NCI-H345 treated with DMSO at 0.1 percent for 48 hours (cell line): Measurements from ENCODE around the gene DAB2IP.
"Not testable (repeated sequence)": the region's sequence is repeated elsewhere in the genome, so short reads cannot be mapped to it uniquely, and the experiment has no call there.

Experiments used
- DNase-seq: peaks from one replicate; lab custom pipeline; 2025; ENCODE audit not compliant: unreplicated experiment; lab: John Stamatoyannopoulos, UW

Gene DAB2IP

DNA sequence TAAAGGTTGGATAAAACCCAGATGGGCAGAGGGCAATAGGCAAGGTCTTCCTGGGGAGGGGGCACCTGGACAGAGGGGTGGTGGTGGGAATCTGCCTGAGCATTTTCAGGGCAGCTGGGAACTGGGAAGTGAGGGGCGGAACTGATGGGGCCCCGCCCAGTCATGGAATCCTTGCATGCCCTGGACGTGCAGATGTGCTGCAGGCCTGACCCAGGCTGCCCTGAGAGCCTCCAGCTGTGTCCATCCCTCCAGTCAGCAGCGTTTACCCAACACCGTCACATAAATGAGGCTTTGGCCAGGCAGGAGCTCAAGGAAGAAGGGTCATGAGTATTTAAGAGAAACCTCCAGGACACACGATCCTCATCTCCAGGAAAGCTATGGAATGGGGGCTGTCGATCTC, 70.3 kb downstream of the DAB2IP start:
- no peak for DNase-seq

- DNase-seq, result no peak
Observed at GRCh38 chr9:121725008-121725775, 73.8 kb downstream of the DAB2IP start.

- no peak for DNase-seq
Observed at GRCh38 chr9:121727295-121728020, 76.0 kb downstream of the DAB2IP start.

GRCh38 chr9:121728916-121729315, 77.5 kb downstream of the DAB2IP start:
- no peak for DNase-seq

GRCh38 chr9:121729769-121730562, 78.5 kb downstream of the DAB2IP start:
- DNase-seq, result no peak

DNA sequence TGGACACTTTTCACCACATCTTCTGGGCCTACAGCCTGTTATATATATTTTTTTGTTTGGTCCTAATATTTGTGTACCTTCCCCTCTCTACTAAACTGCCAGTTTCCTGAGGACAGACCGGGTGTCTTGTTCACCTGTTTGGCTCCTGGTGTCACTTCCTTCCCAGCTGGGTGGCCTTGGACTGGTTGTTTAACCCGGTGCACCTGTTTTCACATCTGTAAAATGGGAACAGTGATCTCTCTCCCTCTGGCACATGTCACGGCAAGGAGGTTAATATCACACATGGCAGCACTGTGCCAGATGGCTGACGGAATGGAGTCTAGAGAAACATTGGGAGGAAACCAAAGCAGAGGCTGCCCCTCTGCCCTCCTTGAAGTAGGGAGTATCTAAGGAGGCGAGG, 79.7 kb downstream of the DAB2IP start:
- no peak for DNase-seq

GRCh38 chr9:121731919-121732318, 80.5 kb downstream of the DAB2IP start:
- no peak for DNase-seq

DNA sequence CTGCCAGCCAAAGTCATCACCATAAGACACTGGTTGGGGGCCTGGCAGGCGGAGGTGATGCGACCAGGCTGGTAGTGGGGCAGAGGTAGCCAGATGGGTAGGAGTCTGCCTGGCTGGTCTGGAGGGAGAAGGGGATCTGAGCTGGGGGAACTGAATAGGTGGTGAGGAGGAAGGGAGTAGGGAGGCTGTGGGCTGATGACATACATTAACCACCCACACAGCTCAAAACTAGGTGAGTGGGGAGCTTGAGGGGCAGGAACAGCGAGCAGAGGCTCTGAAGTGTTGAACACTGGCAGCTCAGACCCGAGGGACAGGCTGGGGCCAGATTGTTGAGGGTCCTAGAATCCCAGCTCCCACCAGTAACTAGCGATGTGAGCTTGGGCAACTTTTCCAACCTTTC, 81.0 kb downstream of the DAB2IP start:
- no peak for DNase-seq

- no peak for DNase-seq
Observed at GRCh38 chr9:121732886-121733285, 81.5 kb downstream of the DAB2IP start.

- no peak for DNase-seq
Observed at GRCh38 chr9:121734465-121734864, 83.0 kb downstream of the DAB2IP start.

DNA sequence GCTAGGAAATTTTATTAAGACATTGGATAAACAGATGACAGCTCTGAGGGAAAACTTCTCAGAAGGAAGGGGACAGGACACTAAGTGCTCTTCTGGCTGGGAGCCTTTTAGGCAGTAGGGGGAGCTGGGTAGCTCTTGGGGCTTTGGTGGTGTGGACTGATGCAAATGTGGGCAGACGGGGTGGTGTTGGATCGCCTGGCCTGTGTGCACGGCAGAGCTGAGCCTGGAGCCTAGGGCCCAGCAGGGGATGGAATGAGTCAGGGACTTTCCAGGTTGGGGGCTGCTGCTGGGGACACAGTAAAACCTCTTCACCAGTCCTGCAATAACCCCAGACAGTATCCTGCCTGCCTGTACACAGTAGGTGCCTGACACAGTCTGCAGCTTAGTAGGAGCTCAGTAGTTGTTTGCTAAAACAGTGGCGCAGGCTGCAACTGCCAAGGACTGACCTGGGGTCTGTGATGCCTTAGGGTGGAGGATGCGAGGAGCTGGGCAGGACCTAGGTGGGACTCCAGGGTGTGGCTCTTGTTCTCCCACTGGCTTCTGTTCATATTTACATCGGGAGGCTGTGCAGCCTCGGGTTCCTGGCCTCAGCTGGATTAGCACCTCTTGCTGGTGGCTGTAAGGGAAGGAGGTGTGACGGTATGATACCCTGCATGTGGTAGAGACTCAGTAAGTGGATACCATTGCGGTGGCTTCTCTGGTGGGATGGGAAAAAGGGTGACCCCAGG, 83.8 kb downstream of the DAB2IP start:
- DNase-seq, result no peak

DNA sequence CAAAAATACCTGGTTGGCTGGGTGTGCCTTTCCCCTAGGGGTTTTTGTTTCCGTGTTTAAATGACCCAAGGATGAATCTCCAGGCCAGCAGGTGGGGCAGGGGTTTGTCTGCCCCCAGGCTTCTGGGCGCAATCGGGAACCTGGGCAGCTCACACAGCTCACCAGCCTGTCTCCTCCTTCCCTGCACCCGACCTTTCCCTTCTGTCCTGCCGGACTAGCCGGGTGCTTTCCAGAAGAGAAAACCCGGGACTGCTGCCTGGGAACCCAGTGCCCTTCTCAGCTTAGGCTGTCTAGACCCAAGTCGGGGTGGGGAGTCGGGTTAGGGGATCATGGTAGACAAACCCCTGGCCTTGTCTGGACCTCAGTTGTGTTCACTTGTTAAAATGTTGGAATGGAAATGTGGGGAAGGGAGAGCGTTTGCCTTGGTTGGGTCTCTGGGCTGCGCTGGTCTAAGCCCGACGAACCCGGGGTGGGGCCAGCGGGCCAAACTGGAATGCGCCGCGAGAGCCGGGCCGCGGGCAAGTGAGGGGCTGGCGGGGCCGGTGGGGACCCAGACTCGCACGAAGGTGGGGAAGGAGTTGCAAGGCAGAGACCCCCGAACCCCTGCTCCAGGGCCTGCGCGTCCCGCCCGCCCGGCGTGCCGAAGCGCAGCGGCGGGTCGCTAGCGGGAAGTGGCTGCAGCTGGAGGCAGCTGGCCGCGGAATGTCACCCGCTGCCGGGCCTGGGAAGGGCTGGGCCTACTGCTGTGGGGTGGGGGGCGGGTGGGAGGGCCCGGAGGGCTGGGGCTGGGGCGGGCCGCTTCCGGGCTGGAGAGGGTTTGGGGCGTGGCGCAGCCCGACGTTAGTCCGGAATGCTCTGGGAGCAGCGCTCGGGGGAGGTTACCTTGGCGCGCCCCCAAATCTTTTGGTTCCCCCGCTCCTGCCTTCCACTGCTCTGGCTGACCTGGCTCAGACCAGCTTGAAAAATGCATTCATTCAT, 84.6 kb downstream of the DAB2IP start:
- DNase-seq, result no peak

- no peak for DNase-seq
Observed at GRCh38 chr9:121736934-121737462, 85.6 kb downstream of the DAB2IP start.

GRCh38 chr9:121737481-121737931, 86.1 kb downstream of the DAB2IP start:
- no peak for DNase-seq

GRCh38 chr9:121738411-121738810, 87.0 kb downstream of the DAB2IP start:
- no peak for DNase-seq

- DNase-seq, result no peak
Observed at GRCh38 chr9:121738968-121739367, 87.5 kb downstream of the DAB2IP start.

DNA sequence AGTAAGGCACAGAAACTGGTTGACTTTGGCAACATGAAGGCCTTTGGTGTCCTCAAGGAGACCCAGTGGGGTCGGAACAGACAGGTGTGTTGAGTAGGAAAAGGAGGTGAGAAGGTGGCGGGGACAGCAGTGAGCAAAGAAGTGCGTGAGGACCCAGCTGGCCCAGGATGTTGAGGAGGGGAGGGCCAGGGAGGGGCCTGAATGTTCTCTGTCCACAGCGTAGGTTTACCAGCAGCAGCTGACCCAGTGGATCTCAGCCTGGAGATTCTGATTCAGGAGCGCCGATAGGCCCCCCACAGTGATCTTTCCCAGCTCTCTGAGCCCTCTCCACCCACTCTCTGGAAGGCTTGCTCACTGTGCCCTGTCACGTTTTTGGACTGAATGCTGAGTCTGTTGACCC, 88.5 kb downstream of the DAB2IP start:
- no peak for DNase-seq

DNA sequence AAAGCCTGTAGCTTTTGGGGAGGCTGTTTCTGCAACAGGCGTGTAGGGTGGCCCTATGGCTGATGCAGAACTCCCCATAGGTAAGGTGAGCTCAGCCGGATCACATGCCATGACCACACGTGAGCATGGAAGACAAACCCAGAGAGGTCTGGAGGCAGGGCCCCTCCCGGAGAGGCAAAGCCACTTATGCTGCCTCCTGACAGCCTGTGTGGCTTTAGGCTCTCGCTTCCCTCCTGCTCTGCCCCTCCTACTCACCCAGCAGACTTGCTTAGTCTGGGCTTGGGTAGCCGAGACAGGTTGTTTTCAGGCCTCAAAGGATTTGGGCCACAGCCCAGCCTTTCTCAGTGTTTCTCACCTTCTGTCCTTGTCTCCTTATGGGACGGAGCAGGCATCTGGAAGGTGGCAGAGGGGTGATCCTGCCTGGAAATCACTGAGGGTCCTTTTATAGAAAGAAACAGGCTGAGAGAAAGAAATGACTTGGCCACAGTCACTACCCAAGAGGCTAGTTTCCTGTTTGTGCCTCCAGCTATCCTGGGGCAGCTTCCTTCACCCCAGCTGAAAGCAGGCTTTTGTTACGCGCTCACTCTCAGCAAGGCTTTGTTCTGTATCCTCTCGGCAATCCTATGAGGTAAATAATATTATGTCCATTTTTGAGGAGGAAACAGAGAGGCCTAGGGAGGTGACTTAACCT, 89.9 kb downstream of the DAB2IP start:
- no peak for DNase-seq

GRCh38 chr9:121741919-121742283, 90.5 kb downstream of the DAB2IP start:
- DNase-seq, result not testable (repeated sequence)
